ENCODE results near the gene DES.

Gene DES

DNA sequence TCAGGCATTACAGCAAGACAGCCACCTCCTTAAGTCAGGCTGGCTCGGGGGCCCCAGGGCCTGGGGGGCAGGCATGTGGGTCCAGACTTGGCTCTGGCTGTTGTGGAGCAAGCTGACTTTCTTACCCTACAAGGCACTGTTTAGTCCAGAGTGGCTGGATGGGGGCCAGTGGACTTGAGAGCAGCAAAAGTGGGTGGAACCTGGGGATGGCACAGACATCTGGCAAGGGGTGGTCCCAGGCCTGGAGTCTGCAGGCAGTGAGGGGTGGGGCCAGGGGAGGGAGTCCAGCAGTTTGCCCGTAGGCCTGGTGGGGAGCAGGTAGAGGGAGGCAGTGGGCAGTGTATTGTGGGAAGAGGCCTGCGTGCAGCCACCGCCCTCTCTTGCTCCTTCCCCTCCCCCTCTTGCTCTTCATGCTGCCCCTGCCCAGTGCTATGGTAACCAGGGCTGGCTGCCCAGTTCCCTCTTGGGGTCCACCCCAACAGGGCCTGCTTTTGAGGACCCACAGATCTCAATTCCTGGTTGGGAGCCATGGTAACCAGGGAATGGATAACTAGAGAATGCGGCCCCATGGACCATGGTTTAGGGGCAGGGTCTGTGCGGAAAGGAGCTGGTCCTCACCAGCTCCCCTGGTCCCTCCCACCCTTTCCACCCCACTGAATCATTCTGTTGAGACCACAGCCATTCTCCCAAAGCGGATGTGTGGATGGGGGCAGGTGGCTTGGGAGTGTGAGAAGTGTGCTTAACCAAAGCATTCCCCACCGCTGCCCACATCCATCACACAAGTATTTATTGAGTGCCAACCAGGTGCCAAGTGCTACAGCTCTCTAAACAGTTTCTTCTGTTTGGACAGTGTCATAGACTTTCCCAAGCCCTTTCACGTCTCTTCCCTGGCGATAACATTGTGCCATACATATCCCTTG lies 35.8 kb downstream of the DES start:
- no peak for DNase-seq
- TF ChIP-seq GATA1 (IDR thresholded peaks at IDR 0.05; ENCODE audit: low read depth, low read length) (no peak), POLR2A (IDR thresholded peaks at IDR 0.05; ENCODE audit: low read length) (no peak)

DNA sequence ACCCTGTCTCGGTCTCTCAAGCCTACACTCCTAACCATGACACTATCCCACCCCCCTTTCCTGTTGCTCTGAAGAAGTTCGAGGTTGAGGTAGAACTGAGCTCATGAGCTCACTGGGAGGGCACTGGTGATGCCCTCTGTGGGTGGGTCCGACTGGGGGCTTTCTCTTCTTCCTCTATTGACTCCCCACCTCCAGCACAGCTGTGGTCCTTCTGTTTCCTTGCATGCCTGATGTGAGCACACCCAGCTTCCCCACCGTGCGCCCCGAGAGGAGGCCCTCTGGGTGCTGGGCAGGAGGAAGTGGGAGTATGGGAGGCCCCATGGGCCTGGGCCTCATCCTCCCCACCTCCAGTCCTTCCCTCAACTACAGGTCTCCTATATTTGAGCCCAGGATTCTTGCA lies 37.4 kb downstream of the DES start:
- DNase-seq, result no peak
- no peak for TF ChIP-seq GATA1 (IDR thresholded peaks at IDR 0.05; ENCODE audit: low read depth, low read length)
- no peak for TF ChIP-seq POLR2A (IDR thresholded peaks at IDR 0.05; ENCODE audit: low read length)

DNA sequence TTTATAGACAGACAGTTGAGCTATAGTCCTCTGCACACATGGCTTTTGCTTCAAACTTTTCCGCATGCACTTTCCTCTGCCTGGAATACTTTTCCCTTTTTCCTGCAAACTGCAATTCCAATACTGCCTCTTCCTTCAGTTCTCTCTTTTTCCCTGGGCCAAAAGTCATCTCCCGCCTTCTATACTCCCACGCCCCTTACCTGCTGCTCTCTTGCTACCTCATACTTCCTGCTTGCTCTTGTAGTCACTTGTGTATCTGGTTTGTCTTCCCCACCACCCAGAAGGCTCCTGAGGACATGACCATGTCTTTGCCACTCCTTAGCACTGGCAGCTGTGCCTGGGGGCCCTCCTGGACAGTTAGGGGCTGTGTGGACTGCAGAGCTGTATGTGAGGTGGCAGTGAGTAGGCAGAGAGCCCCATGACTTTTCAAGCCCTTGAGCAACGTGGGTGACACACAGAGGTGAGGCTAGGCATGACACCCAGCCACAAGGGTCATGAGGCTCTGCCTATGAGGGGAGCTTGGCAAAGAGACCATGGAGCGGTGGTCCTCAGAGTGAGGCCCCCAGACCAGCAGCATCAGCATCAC lies 39.7 kb downstream of the DES start:
- TF ChIP-seq POLR2A (IDR thresholded peaks at IDR 0.05; ENCODE audit: low read length) (no peak), GATA1 (IDR thresholded peaks at IDR 0.05; ENCODE audit: low read depth, low read length) (no peak)
- peak in 1 of 2 experiments; percentile 20 for DNase-seq

DNA sequence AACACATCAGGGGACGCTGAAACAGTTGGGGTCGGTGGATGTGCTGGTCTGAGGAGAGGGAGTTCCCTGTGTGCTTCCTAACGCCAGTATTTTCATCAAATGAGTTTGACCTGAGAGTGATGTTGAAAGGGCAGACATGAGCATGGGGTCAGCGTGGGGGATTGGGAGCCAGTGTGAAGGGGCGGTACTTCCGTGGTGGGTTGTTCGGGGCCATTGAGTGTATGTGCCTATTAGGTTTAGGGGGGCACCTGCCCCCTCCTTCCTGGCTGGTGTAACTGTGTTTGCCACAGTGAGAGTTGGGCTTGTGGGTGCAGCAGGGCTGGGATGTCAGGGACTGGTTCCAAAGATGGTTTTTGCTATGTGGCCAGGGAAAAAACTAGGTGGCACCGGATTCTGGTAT lies 40.8 kb downstream of the DES start:
- DNase-seq, result no peak
- TF ChIP-seq POLR2A (IDR thresholded peaks at IDR 0.05; ENCODE audit: low read length) (no peak), GATA1 (IDR thresholded peaks at IDR 0.05; ENCODE audit: low read depth, low read length) (no peak)

DNA sequence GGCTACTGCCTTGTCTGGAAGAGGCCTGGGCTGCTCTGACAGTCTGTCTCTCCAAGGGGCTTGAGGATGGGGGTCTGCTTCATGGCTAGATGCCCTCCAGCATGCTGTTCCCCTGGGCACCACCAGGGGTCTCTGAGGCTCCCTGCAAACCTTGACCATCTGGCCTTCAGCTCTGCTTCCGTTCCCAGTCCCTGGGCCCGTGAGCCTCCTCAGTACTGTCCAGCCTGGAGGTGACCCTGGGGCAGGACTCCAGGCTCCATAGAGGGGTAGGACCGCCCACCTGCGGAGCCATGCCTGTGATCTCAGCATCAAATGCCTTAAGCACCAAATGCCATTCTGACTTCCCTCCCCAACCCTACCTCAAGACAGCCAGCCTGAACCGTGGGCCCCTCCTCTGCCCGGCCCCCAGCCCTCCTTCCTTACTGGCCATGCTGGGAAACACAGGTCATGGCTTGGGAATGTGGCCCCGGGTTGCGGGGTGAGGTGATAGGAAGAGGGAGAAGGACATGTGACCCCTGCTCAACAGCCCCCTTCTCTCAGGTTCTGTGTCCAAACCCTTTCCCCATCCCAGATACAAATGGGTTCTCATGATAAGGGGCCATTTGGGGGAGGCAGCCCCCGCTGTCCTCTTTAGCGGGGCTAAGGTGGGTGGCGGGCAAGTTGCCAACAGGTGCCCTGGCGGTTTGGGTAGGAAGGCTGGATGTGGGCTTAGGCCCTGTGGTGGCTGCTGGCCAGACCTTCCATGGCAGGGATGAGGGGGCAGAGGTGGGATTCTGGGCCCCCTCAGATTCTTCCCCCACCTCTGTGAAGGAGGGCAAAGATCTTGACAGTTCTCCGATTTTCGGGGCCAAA lies 41.5 kb downstream of the DES start:
- TF ChIP-seq GATA1 (IDR thresholded peaks at IDR 0.05; ENCODE audit: low read depth, low read length), result no peak
- no peak for TF ChIP-seq POLR2A (IDR thresholded peaks at IDR 0.05; ENCODE audit: low read length)
- DNase-seq, result peak; percentile 40 to 65

GRCh38 chr2:219460424-219460926 lies 42.3 kb downstream of the DES start:
- DNase-seq, result no peak
- TF ChIP-seq POLR2A (IDR thresholded peaks at IDR 0.05; ENCODE audit: low read length) (no peak), GATA1 (IDR thresholded peaks at IDR 0.05; ENCODE audit: low read depth, low read length) (no peak)

DNA sequence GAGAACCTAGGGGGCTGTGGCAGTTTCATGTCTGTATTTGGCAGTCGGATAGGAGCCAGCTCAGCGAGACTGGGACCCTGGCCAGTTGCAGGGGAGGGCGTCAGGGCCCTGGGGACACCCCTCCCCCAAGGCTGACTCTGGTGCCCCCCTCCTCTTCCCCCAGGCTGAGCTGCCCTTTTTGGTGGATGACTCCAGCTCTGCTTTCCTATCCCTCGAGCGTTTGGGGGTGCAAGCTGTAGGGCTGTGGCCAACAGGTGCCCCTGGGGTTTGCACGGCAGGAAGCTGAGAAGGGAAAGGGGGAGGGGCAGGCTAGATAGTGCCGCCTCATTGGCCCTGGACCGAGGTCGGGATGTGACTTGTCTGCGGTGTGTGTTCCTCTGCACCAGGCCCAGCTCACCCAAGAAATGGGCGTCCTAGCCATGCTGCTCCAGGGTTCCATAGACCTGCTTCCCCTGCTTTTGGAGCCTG lies 42.9 kb downstream of the DES start:
- no peak for DNase-seq
- TF ChIP-seq GATA1 (IDR thresholded peaks at IDR 0.05; ENCODE audit: low read depth, low read length) (no peak), POLR2A (IDR thresholded peaks at IDR 0.05; ENCODE audit: low read length) (no peak)

DNA sequence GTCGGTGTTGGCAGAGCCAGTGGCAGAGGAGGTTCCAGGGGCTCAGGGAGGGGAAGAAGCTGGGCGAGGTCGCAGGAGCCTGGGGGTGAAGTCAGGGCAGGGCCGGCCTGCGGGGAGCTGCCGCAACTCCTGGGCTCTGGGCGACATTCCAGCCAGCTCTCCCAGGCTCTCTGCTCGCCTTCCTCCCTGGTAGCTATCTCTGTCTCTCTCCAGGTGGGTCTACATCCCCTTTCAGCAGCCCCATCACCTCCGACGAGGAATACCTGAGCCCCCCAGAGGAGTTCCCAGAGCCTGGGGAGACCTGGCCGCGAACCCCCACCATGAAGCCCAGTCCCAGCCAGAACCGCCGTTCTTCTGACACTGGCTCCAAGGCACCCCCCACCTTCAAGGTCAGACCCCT lies 43.5 kb downstream of the DES start:
- TF ChIP-seq GATA1 (IDR thresholded peaks at IDR 0.05; ENCODE audit: low read depth, low read length), result no peak
- no peak for TF ChIP-seq POLR2A (IDR thresholded peaks at IDR 0.05; ENCODE audit: low read length)
- no peak for DNase-seq

GRCh38 chr2:219462349-219462748 lies 44.2 kb downstream of the DES start:
- no peak for TF ChIP-seq GATA1 (IDR thresholded peaks at IDR 0.05; ENCODE audit: low read depth, low read length)
- no peak for TF ChIP-seq POLR2A (IDR thresholded peaks at IDR 0.05; ENCODE audit: low read length)
- no peak for DNase-seq

- TF ChIP-seq GATA1 (IDR thresholded peaks at IDR 0.05; ENCODE audit: low read depth, low read length), result no peak
- TF ChIP-seq POLR2A (IDR thresholded peaks at IDR 0.05; ENCODE audit: low read length), result no peak
- DNase-seq, result no peak
Observed at GRCh38 chr2:219464286-219465032, 46.3 kb downstream of the DES start.

GRCh38 chr2:219465659-219466561 lies 47.7 kb downstream of the DES start:
- DNase-seq, result no peak
- TF ChIP-seq POLR2A (IDR thresholded peaks at IDR 0.05; ENCODE audit: low read length), result no peak
- TF ChIP-seq GATA1 (IDR thresholded peaks at IDR 0.05; ENCODE audit: low read depth, low read length), result no peak

All from erythroblast (primary cell).